ENCODE results near the gene CLDN34. TPM values are rescaled to one million over a fixed set of nuclear protein-coding genes. Genes with fewer than 3 reads are reported as not detected.

Gene CLDN34
- total and polyA plus RNA-seq, 12 donors, result 0.13 to 0.25 TPM; not detected in 10

DNA sequence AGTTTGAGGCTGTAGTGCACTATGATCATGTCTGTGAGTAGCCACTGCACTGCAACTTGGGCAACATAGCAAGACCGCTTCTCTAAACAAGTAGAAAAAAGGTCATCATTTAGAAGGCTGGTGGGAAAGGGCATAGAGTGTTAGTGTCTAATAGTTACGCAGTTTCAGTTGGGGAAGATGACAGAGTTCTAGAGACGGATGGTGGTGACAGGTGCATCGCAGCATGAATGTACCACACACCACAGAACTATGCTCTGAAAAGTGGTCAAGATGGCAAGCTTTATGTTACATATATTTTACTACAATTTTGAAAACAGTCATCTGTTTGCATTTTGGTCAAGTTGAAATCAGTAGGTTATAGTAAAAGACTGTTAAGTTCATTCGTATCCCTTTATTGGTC lies 23.7 kb upstream of the CLDN34 start:
- no peak overlapping the region for H3K4me3 ChIP-seq
- no peak for DNase-seq
- no peaks in the 10 kb centered on the region for H3K27me3 ChIP-seq
- intact Hi-C loops (cut with DNase I), result no loop called here
- H3K36me3 ChIP-seq (replicated peaks in 1 of 2), result no peaks in the 10 kb centered on the region
- H3K27ac ChIP-seq, result no peak overlapping the region
- TF ChIP-seq POLR2A (IDR thresholded peaks at IDR 0.05), result no peak
- no peaks in the 10 kb centered on the region for H3K9me3 ChIP-seq (replicated peaks in 1 of 3)
- no peaks in the 10 kb centered on the region for H3K4me1 ChIP-seq (replicated peaks in 1 of 2)
- WGBS, 4 donors, result 93 to 97% (median 95%) methylated on average over 5 of the region's 5 CpGs

DNA sequence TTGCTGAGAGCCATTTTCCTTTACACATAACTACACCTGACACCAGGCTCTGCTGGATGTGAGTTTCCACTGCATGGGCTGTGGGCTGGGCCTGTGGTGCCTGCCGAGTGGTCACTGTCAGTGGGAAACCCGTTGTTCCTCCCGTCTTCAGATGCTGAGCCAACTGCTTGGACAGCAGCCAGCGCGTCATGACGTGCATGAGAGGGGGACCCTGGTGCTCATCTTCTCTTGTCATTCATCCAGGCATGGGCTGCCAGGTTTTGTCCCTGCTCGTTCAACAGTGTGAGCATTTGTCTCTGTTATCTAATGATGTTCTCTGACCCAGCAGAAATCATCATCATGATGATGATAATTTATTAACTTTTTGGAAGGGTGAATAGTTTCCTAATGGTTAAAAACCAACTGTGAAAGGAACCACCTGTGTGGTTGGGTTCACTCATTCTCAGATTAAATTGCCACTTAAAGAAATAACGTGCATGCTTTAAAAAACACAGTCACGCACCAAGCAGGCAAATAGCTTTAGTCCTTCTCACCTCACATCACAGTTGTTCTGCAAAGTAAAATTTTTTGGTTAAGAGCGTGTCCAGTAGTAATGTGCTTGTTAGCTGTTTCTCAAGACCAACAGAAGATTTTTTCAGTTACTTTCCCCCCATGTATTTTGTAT lies 19.9 kb upstream of the CLDN34 start:
- DNase-seq, result no peak
- 66 to 74% (median 73%) methylated on average over 10 of the region's 10 CpGs for WGBS, 4 donors
- Histone ChIP-seq H3K36me3 (replicated peaks in 1 of 2) (no peaks in the 10 kb centered on the region), H3K27me3 (no peaks in the 10 kb centered on the region), H3K4me1 (replicated peaks in 1 of 2) (no peaks in the 10 kb centered on the region), H3K4me3 (no peak overlapping the region), H3K9me3 (replicated peaks in 1 of 3) (no peaks in the 10 kb centered on the region), H3K27ac (no peak overlapping the region)
- TF ChIP-seq CTCF (IDR thresholded peaks at IDR 0.05) (no peak), POLR2A (IDR thresholded peaks at IDR 0.05) (no peak)
- intact Hi-C loops (cut with DNase I), result no loop called here

GRCh38 chrX:9948406-9948805 lies 18.8 kb upstream of the CLDN34 start:
- intact Hi-C loops (cut with DNase I), result no loop called here
- H3K9me3 ChIP-seq (replicated peaks in 1 of 3), result no peaks in the 10 kb centered on the region
- TF ChIP-seq POLR2A (IDR thresholded peaks at IDR 0.05) (no peak), CTCF (IDR thresholded peaks at IDR 0.05) (no peak)
- no peak overlapping the region for H3K27ac ChIP-seq
- no peak for DNase-seq
- H3K4me1 ChIP-seq (replicated peaks in 1 of 2), result no peaks in the 10 kb centered on the region
- H3K36me3 ChIP-seq (replicated peaks in 1 of 2), result no peaks in the 10 kb centered on the region
- H3K27me3 ChIP-seq, result no peaks in the 10 kb centered on the region
- no peak overlapping the region for H3K4me3 ChIP-seq
- 84 to 88% (median 87%) methylated on average over 5 to 9 of the region's 9 CpGs for WGBS, 4 donors

- DNase-seq, result no peak
- H3K36me3 ChIP-seq (replicated peaks in 1 of 2), result no peaks in the 10 kb centered on the region
- TF ChIP-seq POLR2A (IDR thresholded peaks at IDR 0.05) (no peak), CTCF (IDR thresholded peaks at IDR 0.05) (no peak)
- no peaks in the 10 kb centered on the region for H3K9me3 ChIP-seq (replicated peaks in 1 of 3)
- H3K27me3 ChIP-seq, result no peaks in the 10 kb centered on the region
- H3K4me3 ChIP-seq, result no peak overlapping the region
- H3K27ac ChIP-seq, result no peak overlapping the region
- H3K4me1 ChIP-seq (replicated peaks in 1 of 2), result no peaks in the 10 kb centered on the region
- 38 to 85% (median 62%) methylated on average over 1 of the region's 1 CpG for WGBS, 4 donors
- intact Hi-C loops (cut with DNase I), result no loop called here
These were observed 14.9 kb upstream of the CLDN34 start for GRCh38 chrX:9952300-9952699.

DNA sequence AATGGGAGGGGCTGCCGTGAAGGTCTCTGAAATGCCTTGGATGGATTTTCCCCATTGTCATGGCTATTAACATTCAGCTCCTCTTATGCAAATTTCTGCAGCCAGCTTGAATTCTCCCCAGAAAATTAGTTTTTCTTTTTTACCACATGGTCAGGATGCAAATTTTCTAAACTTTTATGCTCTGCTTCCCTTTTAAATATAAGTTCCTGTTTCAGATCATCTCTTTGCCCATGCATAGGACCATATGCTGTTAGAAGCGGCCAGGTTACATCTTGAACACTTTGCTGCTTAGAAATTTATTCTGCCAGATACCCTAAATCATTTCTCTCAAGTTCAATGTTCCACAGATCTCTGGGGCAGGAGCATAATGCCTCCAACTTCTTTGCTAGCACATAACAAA lies 13.8 kb upstream of the CLDN34 start:
- intact Hi-C loops (cut with DNase I), result no loop called here
- DNase-seq, result no peak

More for the DNA sequence above, 13.8 kb upstream of the CLDN34 start:
- H3K27ac ChIP-seq, result no peak overlapping the region
- no peaks in the 10 kb centered on the region for H3K36me3 ChIP-seq (replicated peaks in 1 of 2)
- TF ChIP-seq CTCF (IDR thresholded peaks at IDR 0.05) (no peak), POLR2A (IDR thresholded peaks at IDR 0.05) (no peak)
- H3K9me3 ChIP-seq (replicated peaks in 1 of 3), result no peaks in the 10 kb centered on the region
- H3K4me1 ChIP-seq (replicated peaks in 1 of 2), result no peaks in the 10 kb centered on the region
- no peak overlapping the region for H3K4me3 ChIP-seq
- 87 to 95% (median 88%) methylated on average over 2 of the region's 2 CpGs for WGBS, 4 donors
- H3K27me3 ChIP-seq, result no peaks in the 10 kb centered on the region
